AG10803 (cell line): ENCODE measurements around the gene ETV6.

ENCODE experiments used
- DNase-seq: peaks from one replicate; pipeline ENCODE4 v3.0.0; 2010; ENCODE audit warnings: low read depth
- H3K4me3 ChIP-seq: 2 replicates; pipeline ENCODE4 v1.5.1; 2011; ENCODE audit warnings: mild to moderate bottlenecking, low read length, control low read depth
- TF ChIP-seq, protein P1 (sequence below): conservative IDR thresholded peaks from 2 replicates; pipeline ENCODE4 v1.5.1; 2011; ENCODE audit warnings: mild to moderate bottlenecking, low read length, control low read depth, inconsistent platforms

ETV6 gene

DNA sequence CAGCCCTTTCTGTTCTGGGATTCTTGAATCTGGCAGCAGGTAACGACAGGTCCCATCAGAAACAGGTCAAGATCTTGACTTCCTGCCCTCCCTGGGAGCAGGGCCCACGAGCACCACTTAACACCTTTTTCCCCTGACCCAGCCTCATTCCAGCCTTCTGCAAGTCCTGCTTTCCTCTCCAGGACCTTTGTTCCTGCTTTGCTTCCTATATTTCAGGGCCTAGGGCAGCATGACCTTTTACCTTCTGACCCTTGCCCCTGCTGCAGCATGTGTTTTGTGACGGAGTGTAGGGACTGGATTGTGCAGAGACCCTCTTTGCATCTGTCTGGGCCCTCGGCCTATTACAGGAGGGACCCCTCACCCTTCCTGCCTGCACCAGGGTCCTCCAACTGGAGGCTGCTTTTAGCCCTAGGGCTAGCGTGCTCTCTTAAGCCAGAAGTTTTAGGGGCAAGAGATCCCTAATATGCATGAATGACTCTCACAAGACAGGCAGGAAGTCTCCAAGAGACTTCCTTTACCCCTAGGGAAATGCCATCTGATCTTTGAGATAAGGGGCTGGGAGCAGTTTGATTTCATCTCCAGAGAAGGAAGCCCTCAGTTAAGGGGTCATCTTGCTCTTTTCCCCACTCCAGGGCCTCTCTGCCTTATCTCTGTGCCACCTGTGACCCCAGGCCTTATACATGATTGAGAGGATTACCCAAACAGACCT lies 211.8 kb downstream of the ETV6 start:
- no peak for DNase-seq
- TF ChIP-seq, protein P1, sequence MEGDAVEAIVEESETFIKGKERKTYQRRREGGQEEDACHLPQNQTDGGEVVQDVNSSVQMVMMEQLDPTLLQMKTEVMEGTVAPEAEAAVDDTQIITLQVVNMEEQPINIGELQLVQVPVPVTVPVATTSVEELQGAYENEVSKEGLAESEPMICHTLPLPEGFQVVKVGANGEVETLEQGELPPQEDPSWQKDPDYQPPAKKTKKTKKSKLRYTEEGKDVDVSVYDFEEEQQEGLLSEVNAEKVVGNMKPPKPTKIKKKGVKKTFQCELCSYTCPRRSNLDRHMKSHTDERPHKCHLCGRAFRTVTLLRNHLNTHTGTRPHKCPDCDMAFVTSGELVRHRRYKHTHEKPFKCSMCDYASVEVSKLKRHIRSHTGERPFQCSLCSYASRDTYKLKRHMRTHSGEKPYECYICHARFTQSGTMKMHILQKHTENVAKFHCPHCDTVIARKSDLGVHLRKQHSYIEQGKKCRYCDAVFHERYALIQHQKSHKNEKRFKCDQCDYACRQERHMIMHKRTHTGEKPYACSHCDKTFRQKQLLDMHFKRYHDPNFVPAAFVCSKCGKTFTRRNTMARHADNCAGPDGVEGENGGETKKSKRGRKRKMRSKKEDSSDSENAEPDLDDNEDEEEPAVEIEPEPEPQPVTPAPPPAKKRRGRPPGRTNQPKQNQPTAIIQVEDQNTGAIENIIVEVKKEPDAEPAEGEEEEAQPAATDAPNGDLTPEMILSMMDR, result no peak
- no peak overlapping the region for H3K4me3 ChIP-seq

DNA sequence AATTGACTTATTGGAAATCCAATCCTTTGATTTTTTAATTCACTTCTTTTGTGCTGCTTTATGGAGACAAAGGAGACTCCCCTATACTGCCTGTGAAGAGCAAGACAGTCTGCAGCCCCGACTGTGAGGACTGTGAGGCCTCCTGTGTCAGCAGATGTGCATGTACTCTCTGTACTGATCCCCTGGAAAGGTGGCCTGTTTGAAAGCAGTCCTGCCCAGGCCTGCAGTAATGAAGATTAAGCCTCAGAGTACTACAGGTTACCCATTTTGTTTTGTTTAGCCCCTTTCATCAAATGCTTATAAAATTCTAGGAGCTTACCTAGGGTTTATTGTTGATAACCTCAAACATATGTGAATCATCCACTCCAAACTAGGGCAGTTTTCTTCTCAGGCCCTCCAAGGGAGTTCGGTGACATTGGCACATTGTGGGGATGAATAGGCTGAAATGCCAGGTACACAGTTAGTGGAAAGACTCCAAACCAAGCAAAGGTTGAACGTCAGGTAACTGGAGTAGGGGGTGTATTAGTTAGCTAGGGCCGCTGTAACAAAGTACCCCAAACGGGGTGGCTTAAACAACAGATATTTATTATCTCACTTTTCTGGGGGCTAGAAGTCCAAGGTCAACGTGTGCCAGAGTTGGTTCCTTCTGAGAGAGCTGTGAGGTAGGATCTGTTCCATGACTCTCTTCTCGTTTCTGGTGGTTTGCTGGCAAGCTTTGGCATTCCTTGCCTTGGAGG lies 212.6 kb downstream of the ETV6 start:
- TF ChIP-seq, protein P1, result no peak
- H3K4me3 ChIP-seq, result no peak overlapping the region
- no peak for DNase-seq

DNA sequence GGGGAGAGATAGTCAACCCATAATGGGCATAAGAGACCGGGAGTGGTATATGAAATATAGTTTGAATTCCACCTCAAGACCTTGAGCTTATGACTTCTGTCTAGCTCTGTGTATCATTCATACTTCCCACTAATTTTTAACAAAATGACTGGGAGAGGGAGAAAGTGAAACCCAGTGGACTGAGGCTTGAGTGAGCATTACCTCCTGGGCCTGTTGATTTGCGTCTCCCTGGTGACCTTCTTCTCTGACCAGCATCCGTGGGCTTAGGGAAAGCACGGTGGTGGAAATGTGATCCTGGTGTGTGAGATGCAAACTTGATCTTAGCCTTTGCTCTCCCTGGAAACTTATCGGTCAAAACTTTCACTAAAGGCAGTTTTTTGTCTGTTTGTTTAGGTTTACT lies 213.3 kb downstream of the ETV6 start:
- TF ChIP-seq, protein P1, result no peak
- no peak overlapping the region for H3K4me3 ChIP-seq
- peak; percentile 62 for DNase-seq

DNA sequence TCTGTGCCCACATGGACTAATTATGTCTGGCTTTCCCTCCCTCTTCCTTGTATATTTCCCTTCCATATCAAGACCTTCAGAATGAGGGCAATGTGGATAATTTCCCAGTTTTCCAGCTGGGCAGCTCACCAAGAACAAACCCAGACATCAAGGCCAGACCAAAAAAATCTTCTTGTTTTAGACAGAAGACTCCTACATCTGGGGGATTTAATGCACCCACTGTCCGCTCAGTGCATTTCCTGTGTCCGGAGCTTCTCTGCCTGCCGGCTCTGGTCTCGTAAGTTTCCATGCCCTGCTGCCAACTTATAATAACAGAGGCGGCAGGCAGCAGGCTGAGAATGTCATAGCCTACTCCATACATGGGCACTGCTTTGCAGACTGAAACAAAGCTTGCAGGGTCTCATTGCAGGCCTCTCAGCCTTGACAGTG lies 214.0 kb downstream of the ETV6 start:
- no peak overlapping the region for H3K4me3 ChIP-seq
- DNase-seq, result peak; percentile 48
- TF ChIP-seq, protein P1, result no peak

DNA sequence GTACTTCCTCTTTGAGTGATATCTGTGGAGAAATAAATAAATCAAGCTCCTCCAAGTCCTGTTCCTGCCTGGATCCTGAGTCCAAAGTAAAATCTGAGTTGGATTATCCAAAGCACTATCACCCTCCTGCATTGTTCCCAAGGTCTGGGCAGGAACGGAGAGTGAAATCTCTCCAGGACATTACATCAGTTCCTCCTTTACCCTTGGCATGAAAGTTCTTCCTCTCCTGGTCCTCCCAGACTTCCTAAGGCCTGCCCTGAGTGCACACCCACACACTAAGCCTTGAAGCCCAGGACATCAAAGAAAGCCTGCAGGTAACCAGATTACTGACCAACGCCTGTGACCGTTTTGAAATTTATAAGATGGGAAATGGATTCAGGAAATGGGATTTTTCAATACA lies 214.5 kb downstream of the ETV6 start:
- H3K4me3 ChIP-seq, result no peak overlapping the region
- DNase-seq, result peak; percentile 62
- TF ChIP-seq, protein P1, result no peak

DNA sequence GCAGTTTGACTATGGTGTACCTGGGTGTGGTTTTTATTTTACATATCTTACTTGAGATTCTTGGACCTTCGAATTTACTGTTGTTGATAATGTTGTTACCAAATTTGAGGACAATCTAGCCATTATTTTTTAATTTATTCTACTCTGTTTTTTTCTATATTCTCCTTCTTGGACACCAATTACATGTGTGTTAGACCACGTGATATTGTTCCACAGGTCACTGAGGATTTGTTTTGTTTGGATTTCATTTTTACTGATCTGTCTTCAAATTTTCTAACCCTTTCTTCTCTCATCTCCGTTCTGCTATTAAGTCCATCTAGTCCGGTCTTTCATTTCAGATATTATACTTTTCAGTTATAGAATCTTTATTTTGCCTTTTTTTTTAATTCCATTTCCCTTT lies 216.3 kb downstream of the ETV6 start:
- no peak overlapping the region for H3K4me3 ChIP-seq
- TF ChIP-seq, protein P1, result no peak
- no peak for DNase-seq

DNA sequence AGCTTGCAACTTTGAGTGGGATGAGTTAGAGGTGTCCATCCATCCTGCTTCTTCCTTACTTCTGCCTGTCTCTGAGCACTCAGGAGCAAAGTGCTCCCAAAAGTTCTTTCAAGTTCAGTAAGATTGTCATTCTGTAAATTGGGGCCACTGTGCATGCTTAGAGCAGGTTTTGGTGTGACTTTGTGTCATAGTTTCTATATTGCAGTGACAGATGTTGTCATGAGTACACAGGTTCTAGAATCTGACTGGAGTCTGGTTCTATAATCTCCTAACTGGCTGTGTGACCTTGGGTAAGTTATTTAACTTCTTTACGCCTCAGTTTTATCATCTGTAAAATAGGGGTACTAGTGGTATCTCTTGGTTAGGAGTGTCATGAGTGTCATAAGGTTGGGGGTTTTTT lies 218.6 kb downstream of the ETV6 start:
- TF ChIP-seq, protein P1, result no peak
- DNase-seq, result no peak
- no peak overlapping the region for H3K4me3 ChIP-seq
